LNCaP clone FGC (cell line): ENCODE results near the gene RSPH3.
"Not testable (repeated sequence)": the region's sequence is repeated elsewhere in the genome, so short reads cannot be mapped to it uniquely, and the experiment has no call there.

Experiments
- DNase-seq: peaks from one replicate; pipeline ENCODE4 v3.0.0-alpha.2; 2011; ENCODE audit warnings: low read depth
- H3K4me3 ChIP-seq: 2 replicates; pipeline ENCODE4 v1.5.1; 2011; ENCODE audit warnings: mild to moderate bottlenecking, low read depth, low read length, control low read depth
- CTCF ChIP-seq: IDR thresholded peaks from 2 replicates; pipeline ENCODE4 v1.5.1; 2012; ENCODE audit warnings: mild to moderate bottlenecking; ENCODE audit not compliant: control insufficient read depth, insufficient read depth; ENCODE audit errors: extremely low read depth

Gene RSPH3

GRCh38 chr6:158991017-158991723, 8.8 kb downstream of the RSPH3 start:
- TF ChIP-seq CTCF, result no peak
- H3K4me3 ChIP-seq, result no peak overlapping the region
- DNase-seq, result no peak

GRCh38 chr6:158989711-158990110, 10.3 kb downstream of the RSPH3 start:
- not testable (repeated sequence) for H3K4me3 ChIP-seq, DNase-seq

GRCh38 chr6:158988477-158988876, 11.5 kb downstream of the RSPH3 start:
- no peak for TF ChIP-seq CTCF
- no peak for DNase-seq
- H3K4me3 ChIP-seq, result no peak overlapping the region

GRCh38 chr6:158987657-158988056, 12.3 kb downstream of the RSPH3 start:
- no peak for TF ChIP-seq CTCF
- H3K4me3 ChIP-seq, result no peak overlapping the region
- no peak for DNase-seq

- H3K4me3 ChIP-seq, result no peak overlapping the region
- no peak for TF ChIP-seq CTCF
- DNase-seq, result no peak
These were observed 21.2 kb downstream of the RSPH3 start for GRCh38 chr6:158978757-158979156.

- no peak overlapping the region for H3K4me3 ChIP-seq
- no peak for DNase-seq
- no peak for TF ChIP-seq CTCF
These were observed 22.6 kb downstream of the RSPH3 start for GRCh38 chr6:158977382-158977781.

- peak; percentile 15 for DNase-seq
- no peak overlapping the region for H3K4me3 ChIP-seq
- no peak for TF ChIP-seq CTCF
These were observed 27.5 kb downstream of the RSPH3 start for GRCh38 chr6:158972241-158973233.
